Epithelial cell of prostate (primary cell): ENCODE data around the gene CBFB.
A peak's percentile ranks its signal among the peaks of the same experiment; 100 is the strongest.

ENCODE experiments used
- DNase-seq: peaks from one replicate; pipeline ENCODE4 v3.0.0-alpha.2; 2011; ENCODE audit warnings: low read depth, low spot score
- H3K27ac ChIP-seq: fragments of 450-650 bp; 2 replicates; pipeline ENCODE4 v1.5.1; 2017; ENCODE audit warnings: mild to moderate bottlenecking

CBFB gene

DNA sequence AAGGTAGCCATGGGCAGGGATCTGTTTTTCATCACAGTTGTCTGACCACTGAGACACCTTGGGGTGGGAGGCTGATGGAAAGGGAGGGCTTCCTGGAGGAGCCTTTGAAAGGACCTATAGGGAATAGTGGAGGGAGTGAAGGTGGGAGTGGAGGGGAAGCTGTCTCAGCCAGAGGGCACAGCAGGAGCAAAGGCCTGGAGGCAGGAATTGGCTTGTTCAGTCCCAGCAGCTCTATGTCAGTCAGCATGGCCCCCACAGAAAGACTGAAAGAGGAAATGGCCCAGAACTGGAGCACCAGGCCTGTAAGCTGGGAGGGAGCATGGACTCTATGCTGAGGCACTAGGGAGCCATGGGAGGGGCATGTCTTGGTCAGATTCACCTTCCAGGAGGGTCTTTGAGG is 12.8 kb upstream of the CBFB start:
- H3K27ac ChIP-seq, result no peak overlapping the region
- DNase-seq, result no peak

DNA sequence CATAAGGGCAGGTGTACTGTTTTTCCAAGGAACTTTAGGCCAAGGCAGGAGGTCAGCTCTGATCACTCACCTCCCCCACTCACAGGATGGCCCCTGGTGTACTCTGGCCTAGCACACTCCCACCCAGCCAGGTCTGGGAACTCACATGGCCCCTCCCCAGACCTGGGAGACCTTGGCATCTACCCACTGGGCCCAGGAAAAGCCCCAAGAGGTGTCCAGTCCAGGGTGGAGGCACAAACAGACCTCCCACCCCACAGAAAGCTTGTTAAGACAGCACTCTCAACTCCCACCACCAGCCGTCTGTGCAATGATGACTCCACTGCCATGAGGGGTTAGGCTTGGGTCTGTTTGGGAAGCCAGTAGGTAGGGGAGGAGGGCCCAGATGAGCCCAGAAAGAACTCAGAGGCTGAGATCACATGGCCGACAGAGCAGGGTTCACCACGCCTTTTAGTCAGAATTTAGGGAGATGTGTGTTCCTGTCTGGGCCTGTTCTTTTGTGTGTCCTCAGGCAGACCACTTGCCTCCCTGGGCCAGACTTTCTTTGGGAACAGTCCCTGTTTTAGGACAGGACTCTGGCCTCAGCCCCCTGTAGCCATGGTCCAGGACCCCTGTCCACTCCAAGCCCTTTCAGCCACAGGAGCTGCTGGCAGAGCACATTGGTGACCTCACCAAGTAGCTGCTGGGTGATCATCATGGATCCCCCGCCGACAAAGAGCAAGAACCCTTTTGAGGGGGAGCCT is 12.1 kb upstream of the CBFB start:
- no peak overlapping the region for H3K27ac ChIP-seq
- DNase-seq, result no peak

DNA sequence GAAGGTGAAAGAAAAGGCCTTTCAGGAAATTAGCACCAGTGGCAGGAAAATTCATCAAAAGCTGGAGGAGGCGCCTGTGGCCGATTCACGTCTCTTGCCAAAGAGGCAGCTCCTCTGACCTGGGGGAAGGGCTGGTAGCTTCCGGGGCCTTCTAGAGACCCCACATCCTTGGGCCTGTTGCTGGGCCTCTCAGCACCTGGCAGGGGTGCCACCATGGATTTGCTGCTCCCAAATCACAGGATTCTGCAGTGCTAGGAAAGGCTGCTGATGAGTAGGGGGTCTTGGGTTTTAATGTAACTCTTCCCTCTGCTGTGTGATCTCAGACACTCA is 11.6 kb upstream of the CBFB start:
- no peak for DNase-seq

DNA sequence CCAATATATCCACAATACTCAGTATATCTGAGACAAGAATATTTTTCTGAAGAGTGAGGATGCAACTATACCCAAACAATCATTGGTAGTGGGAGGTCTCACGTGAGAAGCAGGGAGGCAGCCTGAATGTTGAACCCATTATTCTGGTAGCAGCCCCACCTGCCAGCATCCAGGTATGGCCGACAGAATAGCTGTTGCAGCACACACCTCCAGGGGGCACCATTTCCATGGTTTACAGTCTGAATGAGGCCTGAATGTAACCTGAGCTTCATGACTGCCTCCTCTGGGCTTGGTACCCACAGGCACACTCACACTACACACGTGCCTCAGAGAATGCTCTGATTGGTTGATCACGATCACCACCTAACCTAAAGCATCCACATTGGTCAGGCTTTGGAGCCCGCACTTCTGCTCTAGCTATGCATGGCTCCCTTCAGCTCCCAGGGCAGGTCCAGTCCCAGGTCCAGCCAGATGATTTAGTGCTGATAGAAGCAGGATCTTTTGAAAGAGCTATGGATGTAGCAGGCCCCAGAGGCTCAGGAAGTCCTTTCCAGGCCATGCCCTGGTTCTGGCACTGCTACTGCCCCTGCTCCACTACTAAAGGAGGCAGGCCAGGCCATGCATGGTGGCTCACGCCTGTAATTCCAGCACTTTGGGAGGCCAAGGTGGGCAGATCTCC is 11.0 kb upstream of the CBFB start:
- no peak overlapping the region for H3K27ac ChIP-seq

More for the DNA sequence above, 11.6 kb upstream of the CBFB start:
- H3K27ac ChIP-seq, result no peak overlapping the region

DNA sequence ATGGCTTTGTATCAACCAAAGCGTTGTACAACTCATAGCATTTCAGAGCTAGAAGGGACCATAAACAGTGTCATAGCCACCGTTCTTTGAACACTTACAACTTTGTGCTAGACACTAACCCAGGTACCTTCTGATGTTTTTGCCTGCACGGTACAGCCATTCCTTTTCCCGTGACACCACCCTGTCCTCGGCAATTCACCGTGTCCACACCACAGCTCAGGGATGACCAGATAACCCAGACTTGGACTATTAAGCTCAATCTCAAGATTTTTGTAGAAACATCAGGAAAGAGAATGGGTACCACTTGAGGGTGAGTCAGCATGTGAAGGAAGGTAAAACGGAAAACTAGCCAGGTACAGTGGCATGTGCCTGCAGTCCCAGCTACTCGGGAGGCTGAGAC is 9.8 kb upstream of the CBFB start:
- DNase-seq, result no peak
- H3K27ac ChIP-seq, result no peak overlapping the region

More for the DNA sequence above, 11.0 kb upstream of the CBFB start:
- DNase-seq, result peak; percentile 96

DNA sequence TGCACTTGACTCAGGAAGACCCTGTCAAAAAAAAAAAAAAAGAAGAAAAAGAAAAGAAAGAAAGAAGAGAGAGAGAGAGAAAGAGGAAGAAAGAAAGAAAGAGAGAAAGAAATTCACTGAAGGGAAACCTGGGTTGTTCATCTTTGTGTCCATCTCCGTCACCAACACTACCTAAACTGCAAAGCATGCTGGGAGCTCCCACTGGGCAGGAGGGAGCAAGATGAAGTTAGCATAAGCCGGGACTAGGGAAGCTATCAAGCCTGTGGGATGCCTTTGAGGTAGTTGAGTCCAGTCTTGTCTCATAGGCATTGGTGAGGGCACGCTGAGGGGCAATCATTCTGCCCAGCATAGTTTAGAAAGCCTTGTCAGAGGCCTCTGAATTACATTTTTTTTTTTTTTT is 7.6 kb upstream of the CBFB start:
- no peak overlapping the region for H3K27ac ChIP-seq
- no peak for DNase-seq

DNA sequence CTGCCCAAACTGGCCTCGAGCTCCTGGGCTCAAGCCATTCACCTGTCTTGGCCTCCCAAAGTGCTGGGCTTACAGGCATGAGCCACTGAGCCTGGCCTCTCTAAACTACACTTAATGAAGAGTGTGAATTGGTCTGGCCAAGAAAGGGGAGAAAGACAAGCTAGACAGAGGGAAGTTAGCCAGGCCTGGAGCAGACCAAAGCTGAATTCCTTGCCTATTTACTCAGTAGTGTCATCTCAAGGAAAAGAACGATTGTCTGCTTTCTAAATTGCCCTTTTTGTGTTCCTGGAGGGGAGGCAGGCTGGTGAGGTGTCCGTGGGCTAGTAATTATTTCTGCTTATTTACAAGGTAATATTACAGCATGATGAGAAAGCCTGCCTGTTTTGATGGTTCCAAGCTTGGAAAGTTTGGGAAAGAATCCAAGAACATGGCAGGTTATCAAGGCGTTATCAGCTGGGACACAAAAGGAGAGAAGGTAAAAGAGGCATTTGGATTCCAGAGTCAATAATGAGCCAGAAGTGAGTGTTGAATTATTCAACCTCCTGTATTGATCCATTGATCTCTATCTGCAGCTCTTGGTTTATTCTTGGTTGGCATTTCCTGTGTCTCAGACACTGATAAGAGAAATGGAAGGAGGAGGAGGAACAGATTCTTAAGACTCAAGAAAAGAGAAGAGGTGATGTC is 6.3 kb upstream of the CBFB start:
- no peak overlapping the region for H3K27ac ChIP-seq
- no peak for DNase-seq

DNA sequence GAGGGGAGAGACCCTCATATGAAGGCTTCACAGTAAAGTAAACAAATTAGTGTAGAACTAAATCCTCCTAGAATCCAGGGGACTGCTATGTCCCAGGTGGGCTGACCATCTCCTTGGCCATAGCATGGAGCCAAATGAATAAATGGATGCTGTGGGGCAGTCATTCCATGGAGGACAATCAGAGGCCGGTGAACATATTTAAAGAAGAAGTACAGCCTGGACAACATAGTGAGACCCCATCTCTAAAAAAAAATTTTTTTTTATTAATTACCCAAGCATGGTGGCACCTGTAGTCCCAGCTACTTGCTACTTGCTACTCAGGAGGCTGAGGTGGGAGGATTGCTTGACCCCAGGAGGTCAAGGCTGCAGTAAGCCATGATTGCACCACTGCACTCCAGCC is 5.3 kb upstream of the CBFB start:
- no peak overlapping the region for H3K27ac ChIP-seq
- no peak for DNase-seq

DNA sequence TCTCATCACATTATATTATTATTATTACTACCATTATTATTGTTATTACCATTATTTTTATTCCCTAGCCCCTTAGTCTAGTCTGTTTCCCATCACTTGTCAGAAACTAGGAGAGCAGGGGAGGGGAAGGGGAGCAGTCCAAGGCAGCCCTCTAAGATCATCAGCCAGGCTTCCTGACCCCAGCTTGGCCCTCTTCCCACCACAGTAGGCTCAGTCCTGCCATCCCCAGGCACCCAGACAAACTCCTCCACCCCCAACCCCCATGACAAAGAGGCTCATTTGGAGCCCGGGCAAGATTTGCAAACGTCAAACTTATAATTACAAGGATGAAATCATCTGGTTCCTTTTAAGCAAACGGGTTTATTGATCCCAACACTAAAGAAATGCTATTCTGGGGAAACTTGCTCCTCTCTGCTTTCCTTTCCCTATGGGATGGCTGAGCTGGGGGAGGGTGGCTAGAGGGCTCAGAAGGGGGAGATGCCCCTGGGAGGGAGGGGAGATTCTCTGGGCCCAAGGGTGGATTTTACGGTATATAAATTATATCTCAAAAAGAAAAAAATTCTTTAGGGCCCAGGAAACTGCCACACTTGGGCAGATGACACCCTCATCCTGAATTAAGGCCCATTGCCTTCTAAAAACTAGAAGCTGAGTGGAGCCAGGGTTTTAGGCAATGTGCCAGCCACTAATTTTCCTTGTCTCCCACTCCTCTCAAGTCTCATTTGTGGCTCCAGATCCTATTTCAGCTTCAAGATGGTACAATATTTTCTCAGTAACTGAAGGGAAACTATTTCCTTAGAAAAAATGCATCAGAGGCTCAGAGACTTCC is 4.4 kb upstream of the CBFB start:
- no peak for DNase-seq
- no peak overlapping the region for H3K27ac ChIP-seq

DNA sequence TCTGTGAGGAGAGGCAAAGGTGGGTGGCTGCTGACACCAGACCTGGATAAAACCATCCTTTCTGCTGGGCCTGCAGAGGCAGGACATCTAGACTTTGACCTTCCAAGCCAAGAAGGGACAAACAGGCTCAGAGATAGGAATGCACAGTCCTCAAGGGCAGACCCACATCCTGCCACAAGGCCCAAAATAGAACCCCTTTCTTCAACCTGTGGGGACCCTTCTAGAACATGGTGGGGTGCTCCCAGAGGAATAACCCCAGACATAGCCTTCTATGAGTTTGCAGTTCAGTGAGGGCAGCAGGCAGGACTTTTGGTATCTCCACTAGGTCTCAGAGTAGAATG is 3.8 kb upstream of the CBFB start:
- no peak for DNase-seq
- no peak overlapping the region for H3K27ac ChIP-seq

DNA sequence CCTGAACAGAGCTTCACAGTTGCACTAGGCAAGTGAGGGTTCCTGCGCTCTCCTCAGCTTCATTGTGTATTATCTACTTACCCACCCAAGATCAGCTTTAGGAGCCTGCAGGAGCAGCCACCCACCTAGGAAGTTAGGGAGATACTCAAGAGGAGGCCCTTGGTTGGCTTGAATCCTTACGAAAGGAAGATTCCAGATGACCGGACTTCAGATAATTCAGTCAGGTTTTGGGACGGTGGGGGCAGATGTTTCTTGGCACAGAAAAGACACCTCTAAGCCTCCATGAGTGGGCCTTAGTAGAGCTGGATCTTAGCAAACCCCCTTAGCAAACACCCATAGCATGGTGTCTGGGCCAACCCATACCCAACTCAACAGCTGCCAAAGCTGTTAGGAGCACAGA is 2.4 kb upstream of the CBFB start:
- H3K27ac ChIP-seq, result no peak overlapping the region
- no peak for DNase-seq

DNA sequence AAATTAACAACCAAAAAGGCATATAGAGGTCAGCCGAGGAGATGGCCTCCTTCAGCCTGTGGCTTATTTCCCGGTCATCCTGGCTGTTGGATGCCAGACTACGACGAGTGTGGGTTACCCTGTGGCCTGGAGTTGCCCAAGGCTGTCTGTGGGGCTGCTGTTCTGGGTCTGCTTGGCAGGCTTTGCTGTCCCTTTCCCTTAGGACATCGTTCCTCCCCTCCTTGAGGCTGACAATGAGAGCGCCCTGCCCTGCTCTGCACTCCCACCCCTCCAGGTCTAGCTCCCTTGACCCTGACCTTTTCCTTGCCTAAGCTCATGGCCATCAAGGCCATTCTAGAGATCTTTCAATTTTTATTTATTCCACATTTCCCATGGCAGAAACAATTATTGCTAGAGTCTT is 1.9 kb upstream of the CBFB start:
- DNase-seq, result no peak
- H3K27ac ChIP-seq, result no peak overlapping the region

DNA sequence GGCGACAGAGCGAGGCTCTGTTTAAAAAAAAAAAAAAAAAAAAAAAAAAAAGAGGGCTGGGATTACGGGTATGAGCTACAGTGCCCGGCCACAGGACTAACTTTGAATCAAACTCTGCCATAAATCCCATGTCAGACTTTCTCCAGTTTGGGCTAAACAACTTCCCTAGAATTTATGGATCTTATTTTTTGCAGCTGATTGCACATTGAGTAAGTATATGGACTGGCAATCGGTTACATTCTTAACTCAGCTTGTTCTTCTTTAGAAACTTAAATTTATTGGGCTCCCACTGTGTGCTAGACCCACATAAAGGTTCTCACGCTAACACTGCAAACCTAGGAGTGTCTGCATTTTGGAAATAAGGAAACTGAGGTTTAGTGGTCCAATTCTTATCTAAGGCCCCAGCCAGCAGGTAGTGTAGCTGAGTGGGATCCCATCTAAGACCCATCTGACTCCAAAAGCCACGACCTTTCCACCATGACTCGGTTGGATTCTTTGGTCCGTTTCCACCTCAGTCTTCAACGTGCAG is 718 bp upstream of the CBFB start:
- H3K27ac ChIP-seq, result peak overlapping the region; percentile 86
- DNase-seq, result no peak

DNA sequence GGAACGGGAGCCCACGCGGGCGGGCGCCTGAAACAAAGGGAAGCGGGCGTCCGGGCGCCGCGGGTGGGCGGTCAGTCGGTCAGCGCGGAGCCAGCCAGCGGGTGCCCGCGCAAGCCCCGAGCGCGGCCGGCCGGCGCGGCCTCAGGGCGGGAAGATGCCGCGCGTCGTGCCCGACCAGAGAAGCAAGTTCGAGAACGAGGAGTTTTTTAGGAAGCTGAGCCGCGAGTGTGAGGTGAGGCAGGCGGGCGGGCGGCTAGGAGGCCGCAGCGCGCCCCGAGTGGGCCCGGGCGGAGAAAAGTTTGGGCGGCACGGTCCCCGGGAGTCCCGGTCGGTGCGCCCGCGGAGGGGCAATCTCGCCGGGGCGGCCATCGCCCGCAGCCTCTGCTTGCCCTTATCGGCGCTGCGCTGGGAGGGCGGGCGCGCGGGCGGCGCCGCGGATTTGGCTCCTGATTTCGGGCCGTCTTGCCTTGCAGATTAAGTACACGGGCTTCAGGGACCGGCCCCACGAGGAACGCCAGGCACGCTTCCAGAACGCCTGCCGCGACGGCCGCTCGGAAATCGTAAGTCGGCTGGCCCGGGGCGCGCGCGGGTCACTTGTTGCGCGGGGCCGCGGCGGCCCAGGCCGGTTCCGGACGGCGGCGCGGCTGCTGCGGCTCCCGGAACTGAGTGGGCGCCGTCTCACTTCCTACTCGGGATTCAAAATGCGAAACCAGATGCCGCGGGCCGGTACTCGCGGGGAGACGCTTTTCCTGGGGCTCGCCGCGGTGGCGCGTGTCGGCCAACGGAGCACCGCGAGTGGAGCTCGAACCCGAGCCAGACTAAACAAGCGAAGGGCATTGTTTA is 526 bp downstream of the CBFB start:
- peak overlapping the region; percentile 86 for H3K27ac ChIP-seq
- DNase-seq, result no peak

DNA sequence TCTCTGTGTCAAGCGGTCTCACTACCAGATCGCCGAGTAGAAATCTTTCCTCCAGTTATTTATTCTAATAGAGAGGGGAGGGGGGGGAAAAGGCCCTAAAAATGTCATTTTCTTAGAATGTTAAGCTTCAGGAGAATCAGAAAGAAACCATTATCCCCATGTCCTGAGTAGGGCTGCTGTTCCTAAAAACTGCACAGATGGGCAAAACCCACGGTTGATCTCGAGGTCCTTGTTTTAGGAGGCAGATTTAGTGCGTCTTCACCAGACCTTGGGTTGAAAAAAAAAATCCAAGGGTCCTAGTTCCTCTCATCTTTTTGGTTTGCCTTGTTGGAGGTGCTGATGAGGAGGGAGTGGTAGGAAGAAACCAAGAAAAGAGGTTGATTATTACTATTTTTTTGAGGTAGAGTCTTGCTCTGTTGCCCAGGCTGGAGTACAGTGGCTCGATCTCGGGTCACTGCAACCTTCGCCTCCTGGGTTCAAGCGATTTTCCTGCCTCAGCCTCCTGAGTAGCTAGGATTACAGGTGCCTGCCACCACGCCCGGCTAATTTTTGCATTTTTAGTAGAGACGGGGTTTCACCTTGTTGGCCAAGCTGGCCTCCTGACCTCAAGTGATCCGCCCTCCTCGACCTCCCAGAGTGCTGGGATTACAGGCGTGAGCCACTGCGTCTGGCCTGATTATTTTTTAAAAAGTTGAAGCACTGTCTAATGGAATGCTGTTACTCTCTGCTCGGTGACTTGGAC is 1.4 kb downstream of the CBFB start:
- DNase-seq, result no peak
- peak overlapping the region; percentile 86 for H3K27ac ChIP-seq

DNA sequence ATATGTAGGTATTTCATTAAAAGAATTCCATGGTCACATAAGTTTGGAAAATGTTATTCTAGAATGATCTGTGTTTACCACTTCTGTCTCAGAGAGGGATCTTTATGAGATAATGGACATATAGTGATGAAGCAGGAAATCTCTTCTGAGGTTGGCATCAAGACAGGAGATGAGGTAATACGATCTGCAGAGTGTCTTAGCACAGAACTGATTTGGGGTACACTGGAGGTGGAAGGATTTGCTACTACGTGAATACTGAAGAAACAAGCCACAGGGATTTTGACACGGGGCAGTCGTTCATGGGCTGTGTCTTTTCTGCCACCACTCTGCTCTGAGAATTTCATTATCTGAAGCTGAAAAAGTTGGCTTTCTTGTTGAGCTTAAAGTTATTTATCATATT is 5.5 kb downstream of the CBFB start:
- H3K27ac ChIP-seq, result no peak overlapping the region
- no peak for DNase-seq

DNA sequence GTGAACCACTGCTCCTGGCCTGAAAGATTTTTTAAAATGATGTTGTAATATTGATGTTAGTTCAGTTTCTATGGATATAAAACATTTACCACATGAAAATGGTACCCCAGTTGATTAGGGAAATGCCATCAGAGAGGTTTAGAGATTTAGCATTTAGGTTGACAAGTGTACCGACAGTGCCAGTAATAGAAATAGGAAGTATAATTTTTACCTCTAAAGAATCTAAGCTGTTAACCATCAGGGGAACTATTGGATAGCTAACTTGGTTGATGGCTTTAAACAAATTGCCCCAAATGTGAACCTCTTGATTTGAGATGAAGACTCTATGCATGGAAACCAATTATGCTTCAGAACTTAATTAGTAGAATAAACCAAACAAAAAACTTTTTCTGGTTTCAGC is 6.4 kb downstream of the CBFB start:
- DNase-seq, result no peak
- H3K27ac ChIP-seq, result no peak overlapping the region

DNA sequence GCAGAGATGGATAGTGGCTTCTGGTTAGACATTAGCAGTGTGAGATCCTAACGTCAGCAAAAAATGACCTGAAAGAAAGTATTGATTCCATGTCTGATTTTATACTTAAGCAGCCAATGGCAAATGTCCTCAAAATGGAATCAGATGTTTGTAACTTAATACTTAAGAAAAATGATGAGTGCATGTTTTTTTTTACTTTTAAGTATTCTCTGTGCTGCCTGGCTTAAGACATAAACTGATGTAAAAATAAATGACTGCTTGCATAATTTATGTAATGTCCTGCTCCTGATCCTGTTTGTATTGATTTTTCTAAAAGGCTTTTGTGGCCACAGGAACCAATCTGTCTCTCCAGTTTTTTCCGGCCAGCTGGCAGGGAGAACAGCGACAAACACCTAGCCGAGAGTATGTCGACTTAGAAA is 7.4 kb downstream of the CBFB start:
- DNase-seq, result no peak
- H3K27ac ChIP-seq, result no peak overlapping the region
